ENCODE results near the gene GAPT.

- no peak for TF ChIP-seq SNAI2 (CRISPR knock-in tag; IDR thresholded peaks at IDR 0.05)
- no peak for TF ChIP-seq ZFP30 (CRISPR knock-in tag; IDR thresholded peaks at IDR 0.05)
- TF ChIP-seq CSDC2 (CRISPR knock-in tag; IDR thresholded peaks at IDR 0.05), result no peak
- no peak for TF ChIP-seq PATZ1 (CRISPR knock-in tag; IDR thresholded peaks at IDR 0.05; ENCODE audit: borderline replicate concordance)
- TF ChIP-seq POU6F1 (CRISPR knock-in tag; IDR thresholded peaks at IDR 0.05; ENCODE audit: borderline replicate concordance, low read depth), result no peak
- no peak for TF ChIP-seq ZNF70 (CRISPR knock-in tag; IDR thresholded peaks at IDR 0.05)
- no peak for TF ChIP-seq ESRRG (CRISPR knock-in tag; IDR thresholded peaks at IDR 0.05)
- no peak for TF ChIP-seq GLIS3 (CRISPR knock-in tag; IDR thresholded peaks at IDR 0.05)
Measured at GRCh38 chr5:58498340-58498942, 7.2 kb downstream of the GAPT start.
